ENCODE results near the gene CYP4Z1. TPM values are rescaled to one million over a fixed set of nuclear protein-coding genes. Genes with fewer than 3 reads are reported as not detected.

The CYP4Z1 gene
- polyA plus RNA-seq, 1 of the 3 experiments (the other 2 are of a cell fraction), result not detected

DNA sequence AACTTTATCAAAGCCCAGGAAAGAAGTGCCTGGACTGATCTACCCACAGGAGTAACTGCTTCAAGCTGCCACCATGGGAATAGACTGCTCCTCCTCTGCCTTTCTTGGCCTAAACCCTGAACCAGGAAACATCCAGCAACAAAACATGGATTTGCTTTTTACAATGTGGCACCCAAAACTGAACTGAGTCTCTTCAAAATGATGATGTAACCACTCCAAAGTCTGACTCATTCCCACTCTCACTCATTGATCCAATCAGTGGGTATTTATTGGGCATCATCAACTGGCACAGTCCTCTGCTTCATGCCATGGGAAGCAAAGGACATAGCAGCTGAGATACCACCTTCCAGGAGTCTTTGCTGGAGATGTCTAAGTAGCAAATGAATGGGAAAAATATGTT lies 93.7 kb downstream of the CYP4Z1 start:
- no peaks in the 10 kb centered on the region for H3K9me2 ChIP-seq
- H3K79me2 ChIP-seq (ENCODE audit: insufficient read depth), result no peaks in the 10 kb centered on the region
- no peak overlapping the region for H2AFZ ChIP-seq (ENCODE audit: low read depth)
- TF ChIP-seq TEAD4 (IDR thresholded peaks at IDR 0.05; ENCODE audit: borderline replicate concordance, insufficient read depth), result no peak
- no peak for TF ChIP-seq MEF2A (IDR thresholded peaks at IDR 0.05; ENCODE audit: borderline replicate concordance, low read depth)
- TF ChIP-seq NFIC (IDR thresholded peaks at IDR 0.05; ENCODE audit: borderline replicate concordance), result no peak
- TF ChIP-seq NRF1 (IDR thresholded peaks at IDR 0.05; ENCODE audit: low read depth, low read length), result no peak
- TF ChIP-seq JUND (IDR thresholded peaks at IDR 0.05), result no peak
- TF ChIP-seq RCOR1 (IDR thresholded peaks at IDR 0.05; ENCODE audit: low read length), result no peak
- TF ChIP-seq SIN3A (IDR thresholded peaks at IDR 0.05; ENCODE audit: borderline replicate concordance, low read depth, low read length), result no peak
- TF ChIP-seq RFX5 (IDR thresholded peaks at IDR 0.05; ENCODE audit: low read length), result no peak
- TF ChIP-seq POLR2AphosphoS5 (IDR thresholded peaks at IDR 0.05; ENCODE audit: low read depth, low read length), result no peak
- TF ChIP-seq, protein P1, sequence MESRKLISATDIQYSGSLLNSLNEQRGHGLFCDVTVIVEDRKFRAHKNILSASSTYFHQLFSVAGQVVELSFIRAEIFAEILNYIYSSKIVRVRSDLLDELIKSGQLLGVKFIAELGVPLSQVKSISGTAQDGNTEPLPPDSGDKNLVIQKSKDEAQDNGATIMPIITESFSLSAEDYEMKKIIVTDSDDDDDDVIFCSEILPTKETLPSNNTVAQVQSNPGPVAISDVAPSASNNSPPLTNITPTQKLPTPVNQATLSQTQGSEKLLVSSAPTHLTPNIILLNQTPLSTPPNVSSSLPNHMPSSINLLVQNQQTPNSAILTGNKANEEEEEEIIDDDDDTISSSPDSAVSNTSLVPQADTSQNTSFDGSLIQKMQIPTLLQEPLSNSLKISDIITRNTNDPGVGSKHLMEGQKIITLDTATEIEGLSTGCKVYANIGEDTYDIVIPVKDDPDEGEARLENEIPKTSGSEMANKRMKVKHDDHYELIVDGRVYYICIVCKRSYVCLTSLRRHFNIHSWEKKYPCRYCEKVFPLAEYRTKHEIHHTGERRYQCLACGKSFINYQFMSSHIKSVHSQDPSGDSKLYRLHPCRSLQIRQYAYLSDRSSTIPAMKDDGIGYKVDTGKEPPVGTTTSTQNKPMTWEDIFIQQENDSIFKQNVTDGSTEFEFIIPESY (IDR thresholded peaks at IDR 0.05; ENCODE audit: borderline replicate concordance, low read depth), result no peak
- no peak for TF ChIP-seq TAF1 (IDR thresholded peaks at IDR 0.05; ENCODE audit: borderline replicate concordance, low read depth, low read length)
- no peak for TF ChIP-seq FOXJ3 (CRISPR knock-in tag; IDR thresholded peaks at IDR 0.05)
- no peak for TF ChIP-seq CHD2 (IDR thresholded peaks at IDR 0.05; ENCODE audit: low read length, partially characterized antibody)
- no peak for TF ChIP-seq RAD21 (IDR thresholded peaks at IDR 0.05; ENCODE audit: low read length)
- TF ChIP-seq, protein P2, sequence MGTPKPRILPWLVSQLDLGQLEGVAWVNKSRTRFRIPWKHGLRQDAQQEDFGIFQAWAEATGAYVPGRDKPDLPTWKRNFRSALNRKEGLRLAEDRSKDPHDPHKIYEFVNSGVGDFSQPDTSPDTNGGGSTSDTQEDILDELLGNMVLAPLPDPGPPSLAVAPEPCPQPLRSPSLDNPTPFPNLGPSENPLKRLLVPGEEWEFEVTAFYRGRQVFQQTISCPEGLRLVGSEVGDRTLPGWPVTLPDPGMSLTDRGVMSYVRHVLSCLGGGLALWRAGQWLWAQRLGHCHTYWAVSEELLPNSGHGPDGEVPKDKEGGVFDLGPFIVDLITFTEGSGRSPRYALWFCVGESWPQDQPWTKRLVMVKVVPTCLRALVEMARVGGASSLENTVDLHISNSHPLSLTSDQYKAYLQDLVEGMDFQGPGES (IDR thresholded peaks at IDR 0.05; ENCODE audit: low read depth, low read length), result no peak
- TF ChIP-seq GATA2 (CRISPR knock-in tag; IDR thresholded peaks at IDR 0.05), result no peak
- no peak for TF ChIP-seq EP300 (IDR thresholded peaks at IDR 0.05; ENCODE audit: borderline replicate concordance in 1 of 2, low read depth in 1 of 2, low read length in 1 of 2)
- TF ChIP-seq, protein P3, sequence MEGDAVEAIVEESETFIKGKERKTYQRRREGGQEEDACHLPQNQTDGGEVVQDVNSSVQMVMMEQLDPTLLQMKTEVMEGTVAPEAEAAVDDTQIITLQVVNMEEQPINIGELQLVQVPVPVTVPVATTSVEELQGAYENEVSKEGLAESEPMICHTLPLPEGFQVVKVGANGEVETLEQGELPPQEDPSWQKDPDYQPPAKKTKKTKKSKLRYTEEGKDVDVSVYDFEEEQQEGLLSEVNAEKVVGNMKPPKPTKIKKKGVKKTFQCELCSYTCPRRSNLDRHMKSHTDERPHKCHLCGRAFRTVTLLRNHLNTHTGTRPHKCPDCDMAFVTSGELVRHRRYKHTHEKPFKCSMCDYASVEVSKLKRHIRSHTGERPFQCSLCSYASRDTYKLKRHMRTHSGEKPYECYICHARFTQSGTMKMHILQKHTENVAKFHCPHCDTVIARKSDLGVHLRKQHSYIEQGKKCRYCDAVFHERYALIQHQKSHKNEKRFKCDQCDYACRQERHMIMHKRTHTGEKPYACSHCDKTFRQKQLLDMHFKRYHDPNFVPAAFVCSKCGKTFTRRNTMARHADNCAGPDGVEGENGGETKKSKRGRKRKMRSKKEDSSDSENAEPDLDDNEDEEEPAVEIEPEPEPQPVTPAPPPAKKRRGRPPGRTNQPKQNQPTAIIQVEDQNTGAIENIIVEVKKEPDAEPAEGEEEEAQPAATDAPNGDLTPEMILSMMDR (IDR thresholded peaks at IDR 0.05), result no peak
- CTCF ChIA-PET, result interaction anchor here (1.8 kb wide), 1 partner anchor 14 kb away, joined by 9 read pairs; no protein-coding TSS in a partner anchor
- H3K9me3 ChIP-seq, result no peaks in the 10 kb centered on the region
- H3K9ac ChIP-seq, result no peak overlapping the region
- no peaks in the 10 kb centered on the region for H3K27me3 ChIP-seq (ENCODE audit: insufficient read depth)
- no peaks in the 10 kb centered on the region for H3K36me3 ChIP-seq (replicated peaks in 1 of 2; ENCODE audit: control insufficient read depth in 1 of 2, insufficient read depth in 2 of 2, low read length in 1 of 2)
- H4K20me1 ChIP-seq (ENCODE audit: insufficient read depth), result no peaks in the 10 kb centered on the region
- POLR2A ChIA-PET, result no interaction called here
- H3K4me1 ChIP-seq (ENCODE audit: control insufficient read depth in 1 of 2, insufficient read depth in 2 of 2, low read depth in 1 of 2, low read length in 1 of 2), result no peaks in the 10 kb centered on the region
- H3K4me2 ChIP-seq, result no peak overlapping the region
- no peaks in the 10 kb centered on the region for H3F3A ChIP-seq (replicated peaks; ENCODE audit: insufficient read depth)
- no peak for DNase-seq
- no peak overlapping the region for H3K4me3 ChIP-seq (ENCODE audit: low read depth in 2 of 2, low read length in 1 of 2)
- no peak overlapping the region for H3K27ac ChIP-seq (ENCODE audit: low read depth in 2 of 2, low read length in 1 of 2)
